GM12878 (cell line): ENCODE data around the gene FHOD3. TPM values are rescaled to one million over a fixed set of nuclear protein-coding genes. Genes with fewer than 3 reads are reported as not detected.

Source experiments
- ATAC-seq: fragments of 200-7000 bp; cut with Tn5 transposase; 3 replicates; pipeline ENCODE4 v1.9.1; 2020; ENCODE audit warnings: mild to moderate bottlenecking, moderate library complexity
- BruUV-seq: library from RNA; stranded (reverse); fragments of 400-500 nt; replicated peaks from 2 replicates; lab custom pipeline; 2021; lab: Mats Ljungman, UMichigan
- CTCF ChIA-PET: fragments of 300-600 bp; sonication (Branson Sonifier 250); formaldehyde crosslinking; extraction: SDS; loops from one replicate; lab custom pipeline; 2021; ENCODE audit warnings: inconsistent platforms; lab: Yijun Ruan, JAX
- POLR2A ChIA-PET: fragments of 350-600 bp; formaldehyde crosslinking; extraction: SDS; loops from one replicate; lab custom pipeline; 2021; ENCODE audit warnings: inconsistent platforms; lab: Charles Lee
- RAD21 ChIA-PET: fragments of 300-600 bp; sonication (Branson Sonifier 250); formaldehyde crosslinking; loops from one replicate; lab custom pipeline; 2023; ENCODE audit warnings: antibody characterized with exemption; ENCODE audit not compliant: unreplicated experiment; lab: Charles Lee
- SMC1A ChIA-PET: fragments of 300-600 bp; sonication (Branson Sonifier 250); formaldehyde crosslinking; loops from one replicate; lab custom pipeline; 2023; ENCODE audit not compliant: unreplicated experiment, uncharacterized antibody; lab: Charles Lee
- DNase-seq: peaks from one replicate; pipeline ENCODE4 v3.0.0-alpha.2; 2011; ENCODE audit warnings: low read depth, low spot score
- FAIRE-seq: peaks from 3 replicates; lab custom pipeline; 2011; peaks lifted over from hg19 to GRCh38; lab: Jason Lieb, UNC
- H2AFZ ChIP-seq: 2 replicates; pipeline ENCODE4 v1.6.0; 2011; ENCODE audit warnings: low read depth, low read length, control low read depth; ENCODE audit not compliant: control insufficient read depth
- H3K27ac ChIP-seq: 2 replicates; pipeline ENCODE4 v1.5.1; 2011; ENCODE audit warnings: control low read depth; ENCODE audit not compliant: control insufficient read depth, insufficient read depth
- H3K27me3 ChIP-seq, 2 experiments: replicated peaks in 1 of 2; 2 replicates each; pipeline versions ENCODE4 v1.6.0 to v1.6.1; 2011; ENCODE audit warnings: low read length in 1 of 2; ENCODE audit not compliant: control insufficient read depth in 2 of 2, insufficient read depth in 2 of 2
- H3K36me3 ChIP-seq, 2 experiments: 2 replicates each; pipeline ENCODE4 v1.5.1; 2011; ENCODE audit warnings: low read length in 1 of 2; ENCODE audit not compliant: control insufficient read depth in 2 of 2, insufficient read depth in 2 of 2
- H3K4me1 ChIP-seq: 2 replicates; pipeline ENCODE4 v1.6.1; 2011; ENCODE audit warnings: mild to moderate bottlenecking, low read length, moderate library complexity, mixed read lengths; ENCODE audit not compliant: control insufficient read depth, insufficient read depth
- H3K4me2 ChIP-seq: 2 replicates; pipeline ENCODE4 v1.6.0; 2011; ENCODE audit warnings: control low read depth; ENCODE audit not compliant: control insufficient read depth, insufficient read depth
- H3K4me3 ChIP-seq: fragments of 200-600 bp; sonication (generic); 2 replicates; pipeline ENCODE4 v1.5.1; 2016
- H3K79me2 ChIP-seq: 2 replicates; pipeline ENCODE4 v1.6.0; 2011; ENCODE audit warnings: low read length; ENCODE audit not compliant: control insufficient read depth, insufficient read depth
- H3K9ac ChIP-seq: 2 replicates; pipeline ENCODE4 v1.8.0; 2011; ENCODE audit warnings: low read length, control low read depth, mixed read lengths; ENCODE audit not compliant: control insufficient read depth, insufficient read depth
- H3K9me3 ChIP-seq: replicated peaks from 3 replicates; pipeline ENCODE4 v1.5.1; 2011; ENCODE audit warnings: mild to moderate bottlenecking, low read length; ENCODE audit not compliant: control insufficient read depth, insufficient read depth
- H4K20me1 ChIP-seq: 2 replicates; pipeline ENCODE4 v1.6.0; 2011; ENCODE audit not compliant: control insufficient read depth, insufficient read depth
- CBX3 ChIP-seq: fragments of 200-600 bp; sonication (generic); IDR thresholded peaks from 2 replicates; pipeline ENCODE4 v1.6.1; 2016; ENCODE audit warnings: low read depth, borderline replicate concordance
- IKZF2 ChIP-seq, 2 experiments: fragments of 450-650 bp; IDR thresholded peaks; 2 replicates each; pipeline ENCODE4 v1.6.1; 2017; ENCODE audit warnings: mild to moderate bottlenecking in 2 of 2, moderate library complexity in 2 of 2
- NRF1 ChIP-seq: conservative IDR thresholded peaks from 2 replicates; pipeline ENCODE4 v1.6.1; 2011; ENCODE audit warnings: mild to moderate bottlenecking, low read depth, low read length, improper control_type of control experiment
- PML ChIP-seq: IDR thresholded peaks from 2 replicates; pipeline ENCODE4 v1.6.1; 2012; ENCODE audit warnings: low read length, inconsistent platforms
- POLR2A ChIP-seq: IDR thresholded peaks from 2 replicates; pipeline ENCODE4 v1.6.1; 2011; ENCODE audit warnings: low read depth, mild to moderate bottlenecking, low read length
- SMAD1 ChIP-seq: fragments of 450-650 bp; IDR thresholded peaks from 2 replicates; pipeline ENCODE4 v1.6.1; 2018; ENCODE audit warnings: mild to moderate bottlenecking, low read depth; ENCODE audit not compliant: partially characterized antibody
- SMC3 ChIP-seq: IDR thresholded peaks from 2 replicates; pipeline ENCODE4 v1.6.1; 2011; ENCODE audit warnings: low read length, improper control_type of control experiment, borderline replicate concordance
- SPI1 ChIP-seq: IDR thresholded peaks from 2 replicates; pipeline ENCODE4 v1.6.1; 2011; ENCODE audit warnings: low read depth, mild to moderate bottlenecking, low read length, moderate library complexity, borderline replicate concordance; ENCODE audit not compliant: insufficient read depth
- TBL1XR1 ChIP-seq: IDR thresholded peaks from 2 replicates; pipeline ENCODE4 v1.6.1; 2012; ENCODE audit warnings: low read depth, low read length, improper control_type of control experiment
- ZNF24 ChIP-seq: fragments of 450-650 bp; IDR thresholded peaks from 2 replicates; pipeline ENCODE4 v1.6.1; 2017; ENCODE audit warnings: antibody characterized with exemption, mild to moderate bottlenecking
- WGBS: methylation state at CpG from one replicate; pipeline ENCODE4 v1.1.6; 2016; ENCODE audit warnings: low lambda C conversion rate; ENCODE audit not compliant: insufficient replicate concordance, insufficient coverage; ENCODE audit errors: missing lambda C conversion rate; 5-methylcytosine and 5-hydroxymethylcytosine counted together
- in situ Hi-C: fragments of 300-500 bp; cut with MboI; formaldehyde crosslinking; loops from 9 replicates; pipeline ENCODE4 v1.14.3; 2018; ENCODE audit warnings: mixed read lengths
- intact Hi-C: fragments of 100-400 bp; cut with micrococcal nuclease; formaldehyde crosslinking; loops from one replicate; pipeline ENCODE4 v1.14.2; 2022; ENCODE audit not compliant: unreplicated experiment
- polyA plus RNA-seq, 11 experiments: library from polyadenylated mRNA; depleted of rRNA in 4 of 11; unstranded in 6 of 11; stranded (reverse) in 5 of 11; fragments of >200 nt; fragmentation: Nextera tagmentation in 4 of 11; fragmentation: Illumina TruSeq in 1 of 11; extraction: Ambion mirVana in 4 of 11; extraction: Trizol in 1 of 11; gene quantifications; 1 replicate in 1 of 11; 2 replicates in 10 of 11; pipeline versions ENCODE4 v1.2.1 to v1.2.3, GENCODE V29; 2011 to 2016; ENCODE audit warnings: inconsistent platforms in 2 of 11, missing spikeins in 2 of 11, low read depth in 1 of 11
- total RNA-seq, 4 experiments: library from RNA; depleted of rRNA in 3 of 4; stranded (reverse); fragments of >200 nt in 3 of 4; fragmentation: Illumina TruSeq in 1 of 4; extraction: Trizol in 1 of 4; gene quantifications; 2 replicates each; pipeline versions ENCODE4 v1.2.1 to v1.2.3, GENCODE V29; 2013 to 2021
- TF ChIP-seq, protein P1 (sequence below): IDR thresholded peaks from 2 replicates; pipeline ENCODE4 v1.6.1; 2011; ENCODE audit warnings: borderline replicate concordance, low read depth, mild to moderate bottlenecking, moderate library complexity, low read length; ENCODE audit not compliant: insufficient read depth, poor library complexity, severe bottlenecking
- TF ChIP-seq, protein P2 (sequence below): IDR thresholded peaks from 2 replicates; pipeline ENCODE4 v1.6.1; 2012; ENCODE audit warnings: low read depth, low read length, improper control_type of control experiment
- TF ChIP-seq, protein P3 (sequence below): fragments of 450-650 bp; IDR thresholded peaks from 2 replicates; pipeline ENCODE4 v1.6.1; 2017; ENCODE audit warnings: mild to moderate bottlenecking, low read depth, inconsistent platforms; ENCODE audit not compliant: poor library complexity, severe bottlenecking

FHOD3 gene
- total and polyA plus RNA-seq, 10 of the 15 experiments (the other 5 are each of a cell fraction or from before 2014, with no cell fraction given): 0.77 to 26.7 (median 10.4) TPM

DNA sequence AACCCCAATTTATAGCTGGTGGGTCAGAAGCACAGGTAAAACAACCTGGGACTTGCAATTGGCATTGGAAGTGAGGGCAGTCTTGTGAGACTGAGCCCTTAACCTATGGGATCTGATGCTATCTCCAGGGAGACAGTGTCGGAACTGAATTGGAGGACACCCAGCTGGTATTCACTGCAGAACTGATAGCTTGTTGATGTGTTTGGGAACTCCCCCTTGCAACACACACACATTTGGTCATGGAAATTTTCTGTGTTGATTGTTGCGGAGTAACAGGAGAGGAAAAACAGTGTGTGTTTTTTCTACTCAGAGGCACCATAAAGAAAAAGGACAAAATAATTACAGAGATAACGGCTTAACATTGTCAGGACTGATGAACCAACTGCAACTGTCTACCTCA, 515.2 kb downstream of the FHOD3 start:
- WGBS: 95% methylated on average over 3 of the region's 3 CpGs
- POLR2A ChIA-PET: interaction anchor here (1.1 kb wide), 1 partner anchor 8 kb away, joined by 3 read pairs; no protein-coding TSS in a partner anchor
- Histone ChIP-seq H3K27me3 (no peaks in the 10 kb centered on the region), H4K20me1 (no peaks in the 10 kb centered on the region), H3K4me2 (no peak overlapping the region), H2AFZ (no peak overlapping the region), H3K36me3 (peaks cover 5 to 8% of the 10 kb centered on the region in 2 experiments; a peak in 3 of 4 replicates), H3K79me2 (no peaks in the 10 kb centered on the region), H3K9ac (no peak overlapping the region), H3K9me3 (no peaks in the 10 kb centered on the region), H3K4me3 (no peak overlapping the region), H3K27ac (no peak overlapping the region), H3K4me1 (no peaks in the 10 kb centered on the region)
- RAD21 ChIA-PET: no interaction called here
- DNase-seq (no peak), FAIRE-seq (no peak), ATAC-seq (no peak)
- BruUV-seq: no TSS peak
- CTCF ChIA-PET: interaction anchor here (3.2 to 8.3 kb wide), 2 partner anchors 13 to 124 kb away, joined by 16 to 68 read pairs; no protein-coding TSS in a partner anchor
- TF ChIP-seq SPI1 (no peak), NRF1 (no peak), ZNF24 (no peak), PML (no peak), TBL1XR1 (no peak)
- in situ Hi-C loops (loop anchor here (25.0 kb wide), 1 partner anchor 1225 kb away; the partner anchor contains the start of gene GALNT1), intact Hi-C loops (no loop called here)
- SMC1A ChIA-PET: interaction anchor here (2.6 kb wide), 1 partner anchor 124 kb away, joined by 11 read pairs; no protein-coding TSS in a partner anchor

DNA sequence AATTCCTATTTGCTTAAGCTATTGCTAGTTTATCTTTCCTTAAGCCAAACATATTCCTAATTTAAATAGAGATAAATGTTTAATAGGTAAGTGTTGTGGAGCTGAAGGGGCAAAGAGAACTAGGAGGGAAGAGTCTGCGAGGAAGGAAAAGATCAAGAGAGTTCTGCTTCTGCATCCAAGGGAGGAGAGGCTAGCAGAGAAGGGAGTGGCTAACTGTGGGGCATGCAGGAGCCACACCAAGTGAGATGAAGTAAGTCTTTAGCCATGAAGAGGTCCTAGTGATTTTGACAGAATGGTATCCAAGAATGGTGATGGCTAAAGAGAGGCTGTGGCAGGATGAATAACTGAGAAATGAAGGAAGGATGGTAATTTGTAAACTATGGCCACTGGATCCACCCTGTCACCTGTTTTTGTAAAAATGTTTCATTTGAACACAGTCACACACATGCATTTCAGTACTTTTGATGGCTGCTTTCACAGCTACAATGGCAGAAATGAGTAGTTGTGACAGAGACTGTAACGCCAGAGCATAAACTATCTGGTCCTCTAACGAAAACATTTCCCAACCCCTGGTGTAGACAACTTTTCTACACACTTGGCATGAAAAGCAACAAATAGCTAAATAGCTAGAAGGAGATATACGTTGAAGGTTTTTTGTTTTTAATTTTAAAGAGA, 515.7 kb downstream of the FHOD3 start:
- H3K4me1 ChIP-seq: no peaks in the 10 kb centered on the region
- ChIA-PET RAD21 (no interaction called here), POLR2A (interaction anchor here (1.1 kb wide), 1 partner anchor 8 kb away, joined by 3 read pairs; no protein-coding TSS in a partner anchor), SMC1A (interaction anchor here (1.1 to 2.6 kb wide), 2 partner anchors 8 to 125 kb away, joined by 3 to 11 read pairs; no protein-coding TSS in a partner anchor), CTCF (interaction anchor here (1.6 to 3.2 kb wide), 2 partner anchors 13 to 125 kb away, joined by 5 to 16 read pairs; no protein-coding TSS in a partner anchor)
- H3K27me3 ChIP-seq: no peaks in the 10 kb centered on the region
- intact Hi-C loops (no loop called here), in situ Hi-C loops (loop anchor here (25.0 kb wide), 1 partner anchor 1226 kb away; the partner anchor contains the start of gene GALNT1)
- FAIRE-seq (no peak), ATAC-seq (no peak), DNase-seq (no peak)
- no peaks in the 10 kb centered on the region for H4K20me1 ChIP-seq
- peaks cover 5 to 6% of the 10 kb centered on the region in 2 experiments; a peak in 3 of 4 replicates for H3K36me3 ChIP-seq
- no peaks in the 10 kb centered on the region for H3K79me2 ChIP-seq
- 51% methylated on average over 4 of the region's 4 CpGs for WGBS
- H3K9ac ChIP-seq: no peak overlapping the region
- H3K9me3 ChIP-seq: no peaks in the 10 kb centered on the region
- BruUV-seq: no TSS peak
- no peak overlapping the region for H3K4me2 ChIP-seq
- no peak overlapping the region for H3K27ac ChIP-seq
- H2AFZ ChIP-seq: no peak overlapping the region
- no peak overlapping the region for H3K4me3 ChIP-seq
- TF ChIP-seq SMAD1: no peak
- no peak for TF ChIP-seq POLR2A
- TF ChIP-seq, protein P1, sequence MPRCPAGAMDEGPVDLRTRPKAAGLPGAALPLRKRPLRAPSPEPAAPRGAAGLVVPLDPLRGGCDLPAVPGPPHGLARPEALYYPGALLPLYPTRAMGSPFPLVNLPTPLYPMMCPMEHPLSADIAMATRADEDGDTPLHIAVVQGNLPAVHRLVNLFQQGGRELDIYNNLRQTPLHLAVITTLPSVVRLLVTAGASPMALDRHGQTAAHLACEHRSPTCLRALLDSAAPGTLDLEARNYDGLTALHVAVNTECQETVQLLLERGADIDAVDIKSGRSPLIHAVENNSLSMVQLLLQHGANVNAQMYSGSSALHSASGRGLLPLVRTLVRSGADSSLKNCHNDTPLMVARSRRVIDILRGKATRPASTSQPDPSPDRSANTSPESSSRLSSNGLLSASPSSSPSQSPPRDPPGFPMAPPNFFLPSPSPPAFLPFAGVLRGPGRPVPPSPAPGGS: no peak
- TF ChIP-seq, protein P2, sequence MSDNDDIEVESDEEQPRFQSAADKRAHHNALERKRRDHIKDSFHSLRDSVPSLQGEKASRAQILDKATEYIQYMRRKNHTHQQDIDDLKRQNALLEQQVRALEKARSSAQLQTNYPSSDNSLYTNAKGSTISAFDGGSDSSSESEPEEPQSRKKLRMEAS: no peak
- no peak for TF ChIP-seq SMC3
- TF ChIP-seq IKZF2 (IDR thresholded peaks at IDR 0.05): no peak
- TF ChIP-seq, protein P3, sequence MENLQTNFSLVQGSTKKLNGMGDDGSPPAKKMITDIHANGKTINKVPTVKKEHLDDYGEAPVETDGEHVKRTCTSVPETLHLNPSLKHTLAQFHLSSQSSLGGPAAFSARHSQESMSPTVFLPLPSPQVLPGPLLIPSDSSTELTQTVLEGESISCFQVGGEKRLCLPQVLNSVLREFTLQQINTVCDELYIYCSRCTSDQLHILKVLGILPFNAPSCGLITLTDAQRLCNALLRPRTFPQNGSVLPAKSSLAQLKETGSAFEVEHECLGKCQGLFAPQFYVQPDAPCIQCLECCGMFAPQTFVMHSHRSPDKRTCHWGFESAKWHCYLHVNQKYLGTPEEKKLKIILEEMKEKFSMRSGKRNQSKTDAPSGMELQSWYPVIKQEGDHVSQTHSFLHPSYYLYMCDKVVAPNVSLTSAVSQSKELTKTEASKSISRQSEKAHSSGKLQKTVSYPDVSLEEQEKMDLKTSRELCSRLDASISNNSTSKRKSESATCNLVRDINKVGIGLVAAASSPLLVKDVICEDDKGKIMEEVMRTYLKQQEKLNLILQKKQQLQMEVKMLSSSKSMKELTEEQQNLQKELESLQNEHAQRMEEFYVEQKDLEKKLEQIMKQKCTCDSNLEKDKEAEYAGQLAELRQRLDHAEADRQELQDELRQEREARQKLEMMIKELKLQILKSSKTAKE: no peak
- no peak for TF ChIP-seq CBX3
